ENCODE data around the gene PPP1R8.

- TF ChIP-seq, protein P1, sequence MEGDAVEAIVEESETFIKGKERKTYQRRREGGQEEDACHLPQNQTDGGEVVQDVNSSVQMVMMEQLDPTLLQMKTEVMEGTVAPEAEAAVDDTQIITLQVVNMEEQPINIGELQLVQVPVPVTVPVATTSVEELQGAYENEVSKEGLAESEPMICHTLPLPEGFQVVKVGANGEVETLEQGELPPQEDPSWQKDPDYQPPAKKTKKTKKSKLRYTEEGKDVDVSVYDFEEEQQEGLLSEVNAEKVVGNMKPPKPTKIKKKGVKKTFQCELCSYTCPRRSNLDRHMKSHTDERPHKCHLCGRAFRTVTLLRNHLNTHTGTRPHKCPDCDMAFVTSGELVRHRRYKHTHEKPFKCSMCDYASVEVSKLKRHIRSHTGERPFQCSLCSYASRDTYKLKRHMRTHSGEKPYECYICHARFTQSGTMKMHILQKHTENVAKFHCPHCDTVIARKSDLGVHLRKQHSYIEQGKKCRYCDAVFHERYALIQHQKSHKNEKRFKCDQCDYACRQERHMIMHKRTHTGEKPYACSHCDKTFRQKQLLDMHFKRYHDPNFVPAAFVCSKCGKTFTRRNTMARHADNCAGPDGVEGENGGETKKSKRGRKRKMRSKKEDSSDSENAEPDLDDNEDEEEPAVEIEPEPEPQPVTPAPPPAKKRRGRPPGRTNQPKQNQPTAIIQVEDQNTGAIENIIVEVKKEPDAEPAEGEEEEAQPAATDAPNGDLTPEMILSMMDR (IDR thresholded peaks at IDR 0.05) = no peak
- TF ChIP-seq EP300 (IDR thresholded peaks at IDR 0.05) = no peak
Measured at GRCh38 chr1:27869719-27870085, 39.1 kb downstream of the PPP1R8 start.
